GM18868 (cell line): ENCODE data around the gene CST4.
"Not testable (repeated sequence)": the region's sequence is repeated elsewhere in the genome, so short reads cannot be mapped to it uniquely, and the experiment has no call there.

Source experiments
- ATAC-seq: cut with Tn5 transposase; IDR thresholded peaks from one replicate; pipeline ENCODE4 v1.9.1; 2021; ENCODE audit warnings: mild to moderate bottlenecking, moderate library complexity; ENCODE audit not compliant: unreplicated experiment

Gene CST4

GRCh38 chr20:23645575-23645974 lies 43.3 kb downstream of the CST4 start:
- peak; percentile 49 for ATAC-seq

- peak; percentile 45 for ATAC-seq
Observed at GRCh38 chr20:23644164-23644563, 44.7 kb downstream of the CST4 start.

- ATAC-seq = peak; percentile 36
Observed at GRCh38 chr20:23643659-23644058, 45.2 kb downstream of the CST4 start.

- ATAC-seq = no peak
Observed at GRCh38 chr20:23641936-23642751, 46.7 kb downstream of the CST4 start.

GRCh38 chr20:23640671-23641667 lies 47.9 kb downstream of the CST4 start:
- no peak for ATAC-seq

- ATAC-seq = no peak
Observed at GRCh38 chr20:23640018-23640601, 48.7 kb downstream of the CST4 start.

GRCh38 chr20:23639490-23639958 lies 49.3 kb downstream of the CST4 start:
- no peak for ATAC-seq

- ATAC-seq = no peak
Observed at GRCh38 chr20:23638309-23638708, 50.5 kb downstream of the CST4 start.

- ATAC-seq = peak; percentile 81
Observed at GRCh38 chr20:23637282-23638221, 51.3 kb downstream of the CST4 start, which contains the start of gene CST3. TSS of gene CST3 (minus strand) at chr20:23637955. CDS start at chr20:23637862, 93 bp downstream.

- no peak for ATAC-seq
Observed at GRCh38 chr20:23636908-23637281, 51.9 kb downstream of the CST4 start.

GRCh38 chr20:23636182-23636907 lies 52.5 kb downstream of the CST4 start:
- no peak for ATAC-seq

- not testable (repeated sequence) for ATAC-seq
Observed at GRCh38 chr20:23635768-23636090, 53.1 kb downstream of the CST4 start.
